Vagina (tissue), 2 donors: ENCODE measurements around the gene SUPT20HL1.

ENCODE experiments used
- POLR2AphosphoS5 ChIP-seq, 2 donors: sonication (generic); formaldehyde crosslinking; IDR thresholded peaks; one replicate each; pipeline ENCODE4 v1.9.0; 2017; ENCODE audit warnings: antibody characterized with exemption in 2 of 2, mild to moderate bottlenecking in 2 of 2, low read depth in 1 of 2; ENCODE audit not compliant: insufficient read depth in 1 of 2
- TF ChIP-seq, protein P1 (sequence below), 3 experiments: fragments of 450-650 bp in 2 of 3; fragments of 200-600 bp in 1 of 3; sonication (generic) in 1 of 3; IDR thresholded peaks; one replicate each; pipeline ENCODE4 v1.5.1; 2017 to 2019; ENCODE audit warnings: antibody characterized with exemption in 3 of 3, mild to moderate bottlenecking in 2 of 3, moderate library complexity in 2 of 3

DNA sequence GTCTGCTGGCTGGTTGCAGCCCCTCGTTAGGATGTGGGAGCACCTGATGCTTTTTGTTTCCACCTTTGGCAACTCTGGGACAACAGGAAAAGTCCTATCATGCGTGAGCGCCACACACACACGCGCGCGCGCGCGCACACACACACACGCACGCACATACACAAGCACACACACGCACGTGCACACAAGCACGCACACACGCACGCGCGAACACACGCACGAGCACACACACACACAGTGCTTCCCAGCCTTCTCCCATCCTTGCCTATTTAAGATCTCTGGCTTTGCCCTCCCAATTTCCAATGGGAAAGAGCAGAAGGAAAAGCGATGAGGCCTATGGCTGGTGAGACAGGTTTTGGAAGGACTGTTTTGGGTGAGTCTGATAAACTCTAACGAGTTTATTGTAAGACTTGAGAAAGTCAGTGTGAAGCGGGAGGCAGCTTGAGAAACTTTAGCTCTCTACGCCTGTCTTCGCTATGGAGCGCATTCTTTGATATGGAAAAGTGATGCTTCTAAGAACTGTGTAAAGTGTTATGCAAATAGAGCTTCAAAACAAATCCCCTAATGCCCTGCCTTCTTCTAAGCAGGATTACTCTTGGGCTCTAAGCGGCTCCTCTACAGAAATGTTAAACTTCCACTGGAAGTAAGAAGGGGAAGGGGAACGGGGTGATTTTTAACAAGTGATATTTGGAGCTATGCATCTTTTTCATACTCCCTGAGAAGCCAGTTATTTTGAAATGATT is 11.8 kb downstream of the SUPT20HL1 start:
- TF ChIP-seq POLR2AphosphoS5 (IDR thresholded peaks at IDR 0.05; ENCODE audit: insufficient read depth in 1 of 2, low read depth in 1 of 2): no peak
- TF ChIP-seq, protein P1, sequence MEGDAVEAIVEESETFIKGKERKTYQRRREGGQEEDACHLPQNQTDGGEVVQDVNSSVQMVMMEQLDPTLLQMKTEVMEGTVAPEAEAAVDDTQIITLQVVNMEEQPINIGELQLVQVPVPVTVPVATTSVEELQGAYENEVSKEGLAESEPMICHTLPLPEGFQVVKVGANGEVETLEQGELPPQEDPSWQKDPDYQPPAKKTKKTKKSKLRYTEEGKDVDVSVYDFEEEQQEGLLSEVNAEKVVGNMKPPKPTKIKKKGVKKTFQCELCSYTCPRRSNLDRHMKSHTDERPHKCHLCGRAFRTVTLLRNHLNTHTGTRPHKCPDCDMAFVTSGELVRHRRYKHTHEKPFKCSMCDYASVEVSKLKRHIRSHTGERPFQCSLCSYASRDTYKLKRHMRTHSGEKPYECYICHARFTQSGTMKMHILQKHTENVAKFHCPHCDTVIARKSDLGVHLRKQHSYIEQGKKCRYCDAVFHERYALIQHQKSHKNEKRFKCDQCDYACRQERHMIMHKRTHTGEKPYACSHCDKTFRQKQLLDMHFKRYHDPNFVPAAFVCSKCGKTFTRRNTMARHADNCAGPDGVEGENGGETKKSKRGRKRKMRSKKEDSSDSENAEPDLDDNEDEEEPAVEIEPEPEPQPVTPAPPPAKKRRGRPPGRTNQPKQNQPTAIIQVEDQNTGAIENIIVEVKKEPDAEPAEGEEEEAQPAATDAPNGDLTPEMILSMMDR (IDR thresholded peaks at IDR 0.05): no peak
